Measurements from ENCODE around the gene MCF2L2. TPM values are rescaled to one million over a fixed set of nuclear protein-coding genes. Genes with fewer than 3 reads are reported as not detected.

The MCF2L2 gene
- total and polyA plus RNA-seq, 9 donors: 0.12 to 2.2 (median 0.61) TPM

DNA sequence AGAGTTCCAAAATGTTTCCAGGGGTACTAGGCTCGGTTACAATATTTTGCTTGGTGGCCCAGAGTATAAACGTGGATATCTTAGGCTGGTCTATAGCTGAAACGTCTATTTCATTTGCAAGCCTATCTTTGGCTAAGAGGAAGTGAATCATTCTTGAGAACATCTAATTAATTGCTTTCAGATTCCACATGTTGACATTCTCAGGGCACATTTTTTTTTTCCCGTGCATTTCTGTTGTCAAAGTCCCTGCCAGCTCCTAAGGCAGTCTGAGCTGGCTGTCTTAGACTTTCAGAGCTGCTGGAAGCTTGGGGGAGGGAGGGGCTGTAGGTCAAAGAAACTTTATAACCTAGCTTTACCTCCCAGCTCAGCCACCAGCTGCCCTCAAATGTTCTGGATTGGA is 242.7 kb downstream of the MCF2L2 start:
- no peaks in the 10 kb centered on the region for H3K36me3 ChIP-seq
- no peaks in the 10 kb centered on the region for H3K27me3 ChIP-seq
- DNase-seq: no peak
- no peak for TF ChIP-seq POLR2A (IDR thresholded peaks at IDR 0.05)
- TF ChIP-seq, protein P1, sequence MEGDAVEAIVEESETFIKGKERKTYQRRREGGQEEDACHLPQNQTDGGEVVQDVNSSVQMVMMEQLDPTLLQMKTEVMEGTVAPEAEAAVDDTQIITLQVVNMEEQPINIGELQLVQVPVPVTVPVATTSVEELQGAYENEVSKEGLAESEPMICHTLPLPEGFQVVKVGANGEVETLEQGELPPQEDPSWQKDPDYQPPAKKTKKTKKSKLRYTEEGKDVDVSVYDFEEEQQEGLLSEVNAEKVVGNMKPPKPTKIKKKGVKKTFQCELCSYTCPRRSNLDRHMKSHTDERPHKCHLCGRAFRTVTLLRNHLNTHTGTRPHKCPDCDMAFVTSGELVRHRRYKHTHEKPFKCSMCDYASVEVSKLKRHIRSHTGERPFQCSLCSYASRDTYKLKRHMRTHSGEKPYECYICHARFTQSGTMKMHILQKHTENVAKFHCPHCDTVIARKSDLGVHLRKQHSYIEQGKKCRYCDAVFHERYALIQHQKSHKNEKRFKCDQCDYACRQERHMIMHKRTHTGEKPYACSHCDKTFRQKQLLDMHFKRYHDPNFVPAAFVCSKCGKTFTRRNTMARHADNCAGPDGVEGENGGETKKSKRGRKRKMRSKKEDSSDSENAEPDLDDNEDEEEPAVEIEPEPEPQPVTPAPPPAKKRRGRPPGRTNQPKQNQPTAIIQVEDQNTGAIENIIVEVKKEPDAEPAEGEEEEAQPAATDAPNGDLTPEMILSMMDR (IDR thresholded peaks at IDR 0.05): no peak
- no peak overlapping the region for H3K4me3 ChIP-seq
- WGBS, 3 donors: 22 to 28% (median 26%) methylated on average over 4 of the region's 4 CpGs
- H3K4me1 ChIP-seq (ENCODE audit: insufficient read depth): no peaks in the 10 kb centered on the region
- no peak overlapping the region for H3K27ac ChIP-seq
- intact Hi-C loops (cut with DNase I): no loop called here
- H3K9me3 ChIP-seq: no peaks in the 10 kb centered on the region

DNA sequence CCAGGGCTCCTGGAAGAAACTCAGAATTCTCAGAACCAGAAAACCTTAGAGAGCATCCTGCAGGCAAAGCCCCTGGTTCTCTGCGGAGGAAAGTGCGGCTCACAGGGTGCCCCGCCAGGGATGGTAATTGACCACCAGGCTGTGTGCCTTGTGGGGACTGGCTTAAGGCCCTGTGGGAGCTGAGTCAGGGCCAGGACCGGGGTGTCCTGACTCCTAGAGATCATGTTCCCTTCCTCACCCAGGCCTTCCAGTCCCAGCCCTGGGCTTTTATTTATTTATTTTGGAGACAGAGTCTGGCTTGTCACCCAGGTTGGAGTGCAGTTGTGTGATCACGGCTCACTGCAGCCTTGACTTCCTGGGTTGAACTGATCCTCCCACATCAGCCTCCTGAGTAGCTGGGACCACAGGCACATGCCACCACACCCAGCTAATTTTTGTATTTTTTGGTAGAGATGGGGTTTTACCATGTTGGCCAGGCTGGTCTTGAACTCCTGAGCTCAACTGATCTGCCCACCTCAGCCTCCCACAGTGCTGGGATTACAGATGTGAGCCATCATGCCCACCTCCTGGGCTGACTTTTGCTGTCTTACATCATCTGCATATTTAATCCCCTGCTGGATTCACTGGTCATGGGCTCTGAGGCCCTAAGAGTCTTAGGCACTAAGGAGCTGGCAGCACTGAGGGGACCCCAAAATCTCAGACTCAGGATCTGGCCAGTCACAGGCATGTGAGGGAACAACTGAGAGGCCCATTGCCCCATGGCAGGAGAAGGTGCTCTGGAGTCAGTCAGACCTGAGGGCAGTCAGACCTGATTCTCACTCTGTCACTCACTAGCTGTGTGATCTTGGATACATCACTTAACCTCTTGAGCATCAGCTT is 245.4 kb downstream of the MCF2L2 start:
- H3K4me1 ChIP-seq (ENCODE audit: insufficient read depth): no peaks in the 10 kb centered on the region
- no peak overlapping the region for H3K27ac ChIP-seq
- DNase-seq: no peak
- no peaks in the 10 kb centered on the region for H3K36me3 ChIP-seq
- 71 to 82% (median 82%) methylated on average over 5 of the region's 5 CpGs for WGBS, 3 donors
- no peaks in the 10 kb centered on the region for H3K9me3 ChIP-seq
- intact Hi-C loops (cut with DNase I): loop anchor here (5.0 kb wide), 2 partner anchors 199 to 204 kb away; no protein-coding TSS in a partner anchor
- TF ChIP-seq, protein P1 (IDR thresholded peaks at IDR 0.05): no peak
- TF ChIP-seq EP300 (IDR thresholded peaks at IDR 0.05): no peak
- TF ChIP-seq POLR2A (IDR thresholded peaks at IDR 0.05): no peak
- no peaks in the 10 kb centered on the region for H3K27me3 ChIP-seq
- H3K4me3 ChIP-seq: no peak overlapping the region

DNA sequence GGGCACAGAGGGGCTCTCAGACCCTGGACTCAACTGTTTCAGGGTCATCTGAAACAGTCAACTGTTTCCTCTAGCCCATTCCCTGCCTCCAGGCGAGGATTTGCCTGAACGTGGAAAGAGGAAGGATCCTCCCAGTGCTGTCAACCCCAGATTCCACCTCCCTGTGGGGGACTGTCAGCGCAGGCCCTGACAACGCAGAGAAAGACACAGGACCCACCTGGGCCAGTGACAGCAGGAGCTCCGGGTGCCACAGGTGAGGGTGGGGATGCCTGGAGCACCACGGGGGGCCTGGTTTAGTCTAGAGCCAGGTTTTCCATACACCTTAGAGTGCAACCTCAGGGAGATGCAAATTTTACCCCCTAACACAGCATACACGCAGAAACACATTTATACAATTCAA is 246.3 kb downstream of the MCF2L2 start:
- no peak for DNase-seq
- intact Hi-C loops (cut with DNase I): loop anchor here (5.0 kb wide), 2 partner anchors 200 to 205 kb away; no protein-coding TSS in a partner anchor
- 74 to 85% (median 82%) methylated on average over 7 of the region's 7 CpGs for WGBS, 3 donors
- TF ChIP-seq, protein P1 (IDR thresholded peaks at IDR 0.05): no peak
- TF ChIP-seq POLR2A (IDR thresholded peaks at IDR 0.05) (no peak), EP300 (IDR thresholded peaks at IDR 0.05) (no peak)
- no peaks in the 10 kb centered on the region for H3K27me3 ChIP-seq
- H3K27ac ChIP-seq: no peak overlapping the region
- no peak overlapping the region for H3K4me3 ChIP-seq
- no peaks in the 10 kb centered on the region for H3K4me1 ChIP-seq (ENCODE audit: insufficient read depth)
- no peaks in the 10 kb centered on the region for H3K36me3 ChIP-seq
- H3K9me3 ChIP-seq: no peaks in the 10 kb centered on the region

DNA sequence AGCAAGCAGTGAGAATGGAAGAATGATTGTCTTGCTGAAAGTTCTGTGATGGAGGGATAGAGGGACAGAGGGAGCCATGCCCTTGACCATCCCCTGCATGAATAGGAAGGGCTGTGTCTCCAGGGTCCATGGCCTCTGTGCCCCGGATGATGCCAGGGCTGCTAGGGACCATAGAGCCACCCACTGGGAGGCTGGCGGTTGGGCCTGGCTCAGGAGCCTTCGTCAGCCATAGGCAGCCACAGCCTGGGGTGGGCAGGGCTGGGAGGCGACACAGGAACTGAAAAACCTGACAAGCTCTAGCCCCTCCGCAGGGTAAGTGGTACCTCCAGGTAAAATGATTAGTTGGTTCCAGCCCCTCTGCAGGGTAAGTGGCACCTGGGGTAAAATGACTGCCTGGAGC is 246.8 kb downstream of the MCF2L2 start:
- H3K4me3 ChIP-seq: no peak overlapping the region
- no peaks in the 10 kb centered on the region for H3K27me3 ChIP-seq
- H3K4me1 ChIP-seq (ENCODE audit: insufficient read depth): no peaks in the 10 kb centered on the region
- intact Hi-C loops (cut with DNase I): loop anchor here (5.0 kb wide), 2 partner anchors 201 to 206 kb away; no protein-coding TSS in a partner anchor
- H3K9me3 ChIP-seq: no peaks in the 10 kb centered on the region
- WGBS, 3 donors: 94 to 96% (median 95%) methylated on average over 5 of the region's 5 CpGs
- TF ChIP-seq, protein P1 (IDR thresholded peaks at IDR 0.05): no peak
- TF ChIP-seq EP300 (IDR thresholded peaks at IDR 0.05) (no peak), POLR2A (IDR thresholded peaks at IDR 0.05) (no peak)
- DNase-seq: no peak
- no peak overlapping the region for H3K27ac ChIP-seq
- H3K36me3 ChIP-seq: no peaks in the 10 kb centered on the region
